Naive thymus-derived CD4-positive, alpha-beta T cell (primary cell): ENCODE data around the gene ATP6V0C. TPM values are rescaled to one million over a fixed set of nuclear protein-coding genes. Genes with fewer than 3 reads are reported as not detected.
A peak's percentile ranks its signal among the peaks of the same experiment; 100 is the strongest.

Experiments used
- ATAC-seq: fragments of 150-1000 bp; cut with Tn5 transposase; 2 replicates; pipeline ENCODE4 v1.10.0; 2021; ENCODE audit warnings: mild to moderate bottlenecking, moderate library complexity
- CTCF ChIA-PET: fragments of 350-600 bp; sonication (Branson Sonifier 250); formaldehyde crosslinking; loops from one replicate; lab custom pipeline; 2021; ENCODE audit warnings: antibody characterized with exemption; lab: Charles Lee
- POLR2A ChIA-PET: fragments of 350-600 bp; sonication (Branson Sonifier 250); formaldehyde crosslinking; loops from one replicate; lab custom pipeline; 2021; ENCODE audit warnings: antibody characterized with exemption, inconsistent platforms; lab: Charles Lee
- DNase-seq, 9 donors: peaks; one replicate each; pipeline versions ENCODE4 v3.0.0 to v3.0.0-alpha.2; 2020 to 2022; ENCODE audit warnings: mixed read lengths in 1 of 9
- H3K27ac ChIP-seq: one replicate; pipeline ENCODE4 v1.7.0; 2013; ENCODE audit warnings: mild to moderate bottlenecking, low read depth, low read length, moderate library complexity
- H3K27me3 ChIP-seq, 2 donors: one replicate each; pipeline ENCODE4 v1.7.0; 2013; ENCODE audit warnings: low read length in 2 of 2, mild to moderate bottlenecking in 2 of 2, moderate library complexity in 2 of 2; ENCODE audit not compliant: control insufficient read depth in 2 of 2, insufficient read depth in 2 of 2
- H3K36me3 ChIP-seq, 3 experiments: 1 replicate in 2 of 3; 2 replicates in 1 of 3; pipeline ENCODE4 v1.7.0; 2013; ENCODE audit warnings: low read length in 3 of 3, mild to moderate bottlenecking in 3 of 3, moderate library complexity in 1 of 3; ENCODE audit not compliant: insufficient read depth in 3 of 3, control insufficient read depth in 2 of 3
- H3K4me1 ChIP-seq, 2 donors: one replicate each; pipeline ENCODE4 v1.7.0; 2013; ENCODE audit warnings: low read length in 2 of 2, mild to moderate bottlenecking in 2 of 2, moderate library complexity in 1 of 2; ENCODE audit not compliant: control insufficient read depth in 2 of 2, insufficient read depth in 2 of 2
- H3K4me3 ChIP-seq: 2 replicates; pipeline ENCODE4 v1.7.0; 2013; ENCODE audit warnings: mild to moderate bottlenecking, low read length
- H3K9me3 ChIP-seq, 3 experiments: 1 replicate in 2 of 3; 2 replicates in 1 of 3; pipeline ENCODE4 v1.7.0; 2013; ENCODE audit warnings: low read length in 3 of 3; ENCODE audit not compliant: control insufficient read depth in 2 of 3
- H3K27ac Mint-ChIP-seq, 9 donors: one replicate each; pipeline ENCODE4 v1.8.0; 2020 to 2022; ENCODE audit warnings: mixed read lengths in 9 of 9, mild to moderate bottlenecking in 8 of 9, moderate library complexity in 5 of 9, inconsistent platforms in 2 of 9
- H3K27me3 Mint-ChIP-seq, 5 donors: one replicate each; pipeline ENCODE4 v1.8.0; 2021 to 2022; ENCODE audit warnings: mixed read lengths in 5 of 5, mild to moderate bottlenecking in 1 of 5
- H3K36me3 Mint-ChIP-seq, 5 donors: one replicate each; pipeline ENCODE4 v1.8.0; 2020 to 2022; ENCODE audit warnings: mixed read lengths in 5 of 5, mild to moderate bottlenecking in 3 of 5, inconsistent platforms in 1 of 5
- H3K4me1 Mint-ChIP-seq, 7 donors: one replicate each; pipeline ENCODE4 v1.8.0; 2020 to 2022; ENCODE audit warnings: mixed read lengths in 7 of 7, mild to moderate bottlenecking in 3 of 7, inconsistent platforms in 1 of 7
- H3K4me3 Mint-ChIP-seq, 10 donors: one replicate each; pipeline ENCODE4 v1.8.0; 2020 to 2022; ENCODE audit warnings: mild to moderate bottlenecking in 10 of 10, mixed read lengths in 10 of 10, moderate library complexity in 6 of 10, inconsistent platforms in 2 of 10
- H3K9me3 Mint-ChIP-seq, 11 donors: one replicate each; pipeline ENCODE4 v1.8.0; 2020 to 2022; ENCODE audit warnings: mixed read lengths in 11 of 11, mild to moderate bottlenecking in 4 of 11, inconsistent platforms in 1 of 11, moderate library complexity in 1 of 11
- intact Hi-C, 2 donors: fragments of 100-400 bp; cut with micrococcal nuclease; formaldehyde crosslinking; loops; one replicate each; pipeline ENCODE4 v1.15.1; 2023
- polyA plus RNA-seq, 2 donors: library from polyadenylated mRNA; unstranded; fragments of 300-500 nt; fragmentation: Illumina TruSeq; gene quantifications; one replicate each; pipeline ENCODE4 v1.2.3, GENCODE V29; 2021
- total RNA-seq, 6 experiments: library from RNA in 5 of 6; stranded (reverse) in 5 of 6; gene quantifications; 1 replicate in 5 of 6; 2 replicates in 1 of 6; pipeline ENCODE4 v1.2.3 and lab custom pipeline; 2021 to 2026

The ATP6V0C gene
- total and polyA plus RNA-seq, 7 experiments from 2014 or later = 76.5 to 303 (median 108) TPM

DNA sequence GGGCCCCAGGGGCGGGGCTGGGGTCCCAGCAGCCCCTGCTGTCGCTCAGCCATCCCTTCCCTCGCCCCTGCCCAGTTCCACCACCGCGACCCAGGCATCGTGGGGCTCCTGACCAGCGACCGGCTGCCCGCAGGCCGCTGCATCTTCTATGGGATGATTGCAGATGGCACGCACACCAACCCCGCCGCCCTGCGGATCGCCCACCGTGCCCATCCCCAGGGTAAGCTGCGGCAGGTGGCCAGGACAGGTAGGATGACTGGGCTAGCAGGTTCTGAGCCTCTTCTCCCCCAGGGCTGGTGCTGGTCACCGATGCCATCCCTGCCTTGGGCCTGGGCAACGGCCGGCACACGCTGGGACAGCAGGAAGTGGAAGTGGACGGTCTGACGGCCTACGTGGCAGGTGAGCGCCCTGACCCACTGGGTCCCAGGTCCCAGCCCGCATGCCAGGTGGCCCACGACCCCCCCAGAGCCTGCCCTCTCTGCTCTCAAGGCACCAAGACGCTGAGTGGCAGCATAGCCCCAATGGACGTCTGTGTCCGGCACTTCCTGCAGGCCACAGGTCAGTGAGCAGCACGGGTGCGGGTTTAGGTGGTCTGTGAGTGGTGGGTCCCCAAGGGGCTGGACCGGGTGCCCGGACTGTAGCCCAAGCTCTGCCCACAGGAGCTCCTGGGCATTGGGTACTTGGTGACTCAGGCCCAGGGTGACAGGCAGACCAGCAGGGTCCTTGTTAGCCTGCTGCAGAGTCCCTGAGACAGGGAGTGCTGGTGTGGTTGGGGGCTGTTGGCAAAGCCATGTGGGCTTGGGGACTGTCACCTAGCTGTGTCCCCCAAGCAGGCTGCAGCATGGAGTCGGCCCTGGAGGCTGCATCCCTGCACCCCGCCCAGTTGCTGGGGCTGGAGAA, 14.7 kb downstream of the ATP6V0C start:
- Histone ChIP-seq H3K4me1 (peaks cover 5 to 6% of the 10 kb centered on the region in 2 donors), H3K27ac (no peak overlapping the region), H3K27me3 (no peaks in the 10 kb centered on the region), H3K9me3 (no peaks in the 10 kb centered on the region), H3K36me3 (peaks cover 4 to 56% (median 8%) of the 10 kb centered on the region in 3 experiments), H3K4me3 (no peak overlapping the region)
- ChIA-PET CTCF (interaction anchor here (0.5 kb wide), 1 partner anchor 475 kb away, joined by 4 read pairs; no protein-coding TSS in a partner anchor), POLR2A (interaction anchor here (0.6 to 1.0 kb wide), 2 partner anchors 8 to 253 kb away, joined by 3 to 5 read pairs; partner anchors contain the start of gene AMDHD2)
- intact Hi-C loops = no loop called here
- Mint-ChIP-seq H3K36me3 (peaks cover 0 to 10% (median 4%) of the 10 kb centered on the region in 5 donors), H3K4me1 (peaks cover 0 to 32% (median 21%) of the 10 kb centered on the region in 7 donors), H3K27me3 (no peaks in the 10 kb centered on the region), H3K9me3 (peaks cover 0 to 2% (median 0%) of the 10 kb centered on the region in 11 donors), H3K27ac (no peak overlapping the region), H3K4me3 (no peak overlapping the region)
- ATAC-seq (no peak), DNase-seq (no peak)

DNA sequence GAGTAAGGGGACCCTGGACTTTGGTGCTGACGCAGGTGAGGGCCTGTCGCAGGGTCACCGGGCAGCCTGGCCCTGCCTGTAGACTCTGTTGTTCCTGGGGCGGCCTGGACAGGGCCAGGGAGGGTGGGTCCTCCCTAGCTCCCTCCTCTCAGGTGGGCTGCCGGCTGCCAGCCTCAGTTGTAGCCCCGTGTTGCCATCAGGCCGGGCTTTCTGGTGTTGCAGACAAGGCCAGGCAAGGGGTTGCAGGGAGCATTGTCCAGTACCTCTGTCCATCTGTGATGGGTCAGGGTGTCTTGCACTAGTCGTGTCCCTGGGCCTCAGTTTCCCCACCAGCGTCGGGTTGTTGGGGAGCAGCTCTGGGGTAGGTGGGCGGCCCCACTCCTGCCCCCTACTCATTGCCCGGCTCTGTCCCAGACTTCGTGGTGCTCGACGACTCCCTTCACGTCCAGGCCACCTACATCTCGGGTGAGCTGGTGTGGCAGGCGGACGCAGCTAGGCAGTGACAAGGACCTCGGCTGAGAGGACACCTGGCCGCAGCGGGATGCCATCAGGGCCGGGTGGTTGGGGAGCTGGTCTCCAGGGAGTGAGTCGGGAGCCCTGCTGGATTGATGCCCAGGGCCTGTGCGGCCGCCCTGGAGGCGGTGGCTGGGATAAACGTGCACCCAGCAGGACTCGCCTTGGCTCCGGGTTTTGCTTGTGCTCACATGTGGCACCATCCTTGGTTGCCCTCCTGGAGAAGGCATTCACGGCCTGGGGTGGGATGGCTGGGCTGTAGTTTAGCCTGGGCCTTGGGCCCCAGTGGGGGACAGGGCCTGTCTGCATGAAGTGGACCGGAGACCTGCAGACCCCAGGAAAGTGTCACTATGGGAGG, 15.5 kb downstream of the ATP6V0C start:
- intact Hi-C loops = no loop called here
- Mint-ChIP-seq H3K4me3 (peak overlapping the region in 1 of 10 donors; percentile 96), H3K27me3 (no peaks in the 10 kb centered on the region), H3K4me1 (peaks cover 0 to 30% (median 21%) of the 10 kb centered on the region in 7 donors), H3K9me3 (peaks cover 0 to 2% (median 0%) of the 10 kb centered on the region in 11 donors), H3K36me3 (peaks cover 0 to 8% (median 3%) of the 10 kb centered on the region in 5 donors), H3K27ac (peak overlapping the region in 4 of 9 donors; percentile 38 to 86 (median 60))
- ChIA-PET CTCF (no interaction called here), POLR2A (interaction anchor here (0.6 to 3.7 kb wide), 3 partner anchors 9 to 254 kb away, joined by 3 to 89 read pairs (median 5); partner anchors contain the start of gene AMDHD2)
- Histone ChIP-seq H3K4me3 (no peak overlapping the region), H3K27ac (no peak overlapping the region), H3K36me3 (peaks cover 0 to 47% (median 4%) of the 10 kb centered on the region in 3 experiments), H3K4me1 (peaks cover 5 to 6% of the 10 kb centered on the region in 2 donors), H3K9me3 (no peaks in the 10 kb centered on the region), H3K27me3 (no peaks in the 10 kb centered on the region)
- ATAC-seq (no peak), DNase-seq (peak in 1 of 9 donors; percentile 17)

DNA sequence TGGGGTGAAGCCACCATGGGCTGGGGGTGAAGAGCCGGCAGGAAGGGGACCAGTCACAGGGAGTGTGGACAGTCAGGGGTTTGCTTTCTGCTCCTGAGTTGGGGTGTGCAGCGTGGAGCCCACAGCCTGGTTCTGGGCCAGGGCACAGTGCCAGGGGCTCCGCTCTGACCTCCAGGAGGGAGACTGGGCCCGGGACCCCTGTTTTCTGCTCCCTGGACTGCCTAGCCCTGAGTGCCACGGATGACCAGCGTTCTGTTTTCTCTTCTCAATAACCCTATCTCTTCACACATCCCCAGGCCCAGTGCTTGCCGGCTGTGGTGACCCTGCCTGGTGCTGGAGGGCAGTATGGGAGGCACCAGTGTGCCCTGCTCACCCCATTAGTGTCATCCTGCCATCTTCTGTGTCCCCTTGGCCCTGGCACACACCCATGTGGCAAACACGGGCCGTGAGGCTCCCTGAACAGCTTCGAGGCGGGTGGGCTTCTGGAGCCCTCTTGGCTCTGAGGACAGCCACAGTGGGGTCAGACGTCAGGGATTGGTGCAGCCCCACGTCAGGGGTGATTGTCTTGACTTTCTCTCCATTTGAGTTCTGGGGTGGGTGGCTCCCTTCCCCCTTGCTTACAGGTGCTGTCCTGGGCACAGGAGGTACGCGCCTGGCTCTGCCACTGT, 16.3 kb downstream of the ATP6V0C start:
- intact Hi-C loops = loop anchor here (5.0 to 10.0 kb wide), 4 partner anchors 308 to 755 kb away; partner anchors contain the start of genes E4F1 (in 1 of the 2), HCFC1R1 (in 1 of the 2), THOC6 (in 1 of the 2) and TNFRSF12A (in 1 of the 2)
- peaks cover 0 to 39% (median 0%) of the 10 kb centered on the region in 3 experiments for H3K36me3 ChIP-seq
- Mint-ChIP-seq H3K36me3 (peaks cover 0 to 7% (median 0%) of the 10 kb centered on the region in 5 donors), H3K9me3 (peaks cover 0 to 2% (median 0%) of the 10 kb centered on the region in 11 donors), H3K27ac (peak overlapping the region in 7 of 9 donors; percentile 62 to 86 (median 68)), H3K4me3 (peak overlapping the region in 4 of 10 donors; percentile 27 to 96 (median 49)), H3K4me1 (peaks cover 0 to 27% (median 19%) of the 10 kb centered on the region in 7 donors), H3K27me3 (no peaks in the 10 kb centered on the region)
- no peaks in the 10 kb centered on the region for H3K27me3 ChIP-seq
- H3K9me3 ChIP-seq = no peaks in the 10 kb centered on the region
- POLR2A ChIA-PET = interaction anchor here (3.7 to 6.0 kb wide), 2 partner anchors 10 to 16 kb away, joined by 83 to 89 read pairs; partner anchors contain the start of genes AMDHD2 and ATP6V0C
- peaks cover 5 to 6% of the 10 kb centered on the region in 2 donors for H3K4me1 ChIP-seq
- no peak overlapping the region for H3K4me3 ChIP-seq
- CTCF ChIA-PET = interaction anchor here (1.0 kb wide), 1 partner anchor 9 kb away, joined by 3 read pairs; no protein-coding TSS in a partner anchor
- no peak for DNase-seq
- ATAC-seq = no peak
- H3K27ac ChIP-seq = no peak overlapping the region

DNA sequence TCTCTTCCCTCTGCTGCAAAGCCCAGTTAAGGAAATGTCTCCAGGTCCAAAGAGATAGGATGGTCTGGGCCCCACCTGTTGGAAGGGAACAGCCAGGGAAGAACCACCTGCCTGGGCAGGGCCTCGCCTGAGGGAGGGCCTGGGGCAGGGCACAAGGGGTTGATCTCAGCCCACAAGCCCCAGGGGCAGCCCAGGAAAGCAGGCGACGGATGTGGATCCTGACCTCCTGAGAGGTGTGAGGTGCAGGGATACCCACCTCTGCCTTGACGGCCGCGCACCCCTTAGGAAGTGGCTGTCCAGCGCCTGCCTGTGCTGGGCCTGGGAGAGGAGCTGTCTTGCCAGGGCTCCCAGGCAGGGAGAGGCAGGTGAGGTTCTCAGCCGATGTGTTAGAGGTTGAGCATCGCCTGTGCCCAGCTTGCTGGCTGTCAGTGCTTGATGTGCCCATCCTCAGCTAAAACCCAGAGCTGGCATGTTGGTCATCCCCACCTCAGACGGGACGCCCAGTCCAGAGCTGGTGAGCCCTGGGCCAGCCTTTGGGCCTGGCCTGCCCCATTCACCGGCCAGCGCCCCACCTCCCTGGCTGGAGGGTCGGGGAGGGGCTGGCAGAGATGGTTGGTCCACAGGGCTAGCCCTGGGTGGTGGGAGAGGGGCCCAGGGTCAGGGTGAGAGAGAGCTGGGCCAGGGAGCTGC, 17.0 kb downstream of the ATP6V0C start:
- ChIA-PET CTCF (interaction anchor here (0.7 to 1.0 kb wide), 2 partner anchors 10 to 34 kb away, joined by 3 read pairs; no protein-coding TSS in a partner anchor), POLR2A (interaction anchor here (0.6 to 6.0 kb wide), 4 partner anchors 8 to 567 kb away, joined by 3 to 89 read pairs (median 46); partner anchors contain the start of genes AMDHD2 and ATP6V0C)
- ATAC-seq (no peak), DNase-seq (peak in 1 of 9 donors; percentile 15)
- Mint-ChIP-seq H3K9me3 (peaks cover 0 to 2% (median 0%) of the 10 kb centered on the region in 11 donors), H3K36me3 (peaks cover 0 to 5% (median 0%) of the 10 kb centered on the region in 5 donors), H3K4me3 (peak overlapping the region; percentile 84 to 100 (median 96)), H3K27ac (peak overlapping the region; percentile 96 to 100 (median 98)), H3K27me3 (no peaks in the 10 kb centered on the region), H3K4me1 (peaks cover 0 to 27% (median 19%) of the 10 kb centered on the region in 7 donors)
- H3K36me3 ChIP-seq = peaks cover 0 to 39% (median 0%) of the 10 kb centered on the region in 3 experiments
- H3K27me3 ChIP-seq = no peaks in the 10 kb centered on the region
- peaks cover 5 to 6% of the 10 kb centered on the region in 2 donors for H3K4me1 ChIP-seq
- intact Hi-C loops = loop anchor here (5.0 to 10.0 kb wide), 4 partner anchors 308 to 754 kb away; partner anchors contain the start of genes E4F1 (in 1 of the 2), HCFC1R1 (in 1 of the 2), THOC6 (in 1 of the 2) and TNFRSF12A (in 1 of the 2)
- no peaks in the 10 kb centered on the region for H3K9me3 ChIP-seq
- no peak overlapping the region for H3K4me3 ChIP-seq
- peak overlapping the region; percentile 93 for H3K27ac ChIP-seq

DNA sequence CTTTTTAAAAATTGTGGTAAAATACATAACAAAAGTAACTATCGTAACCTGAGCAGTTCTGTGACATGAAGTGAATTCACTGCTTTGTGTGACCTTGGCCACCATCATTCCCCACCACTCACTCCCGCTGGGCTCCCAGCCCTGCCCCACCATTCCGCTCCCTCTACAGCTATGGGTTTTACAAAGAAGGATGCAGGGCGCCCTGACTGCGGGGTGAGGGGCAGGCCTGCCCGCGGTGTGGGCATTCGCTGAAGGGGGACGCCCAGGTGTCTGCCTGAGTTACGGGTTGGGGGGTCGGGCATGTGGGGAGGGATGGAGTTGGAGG, 17.6 kb downstream of the ATP6V0C start, which contains the start of gene CEMP1:
TSS of gene CEMP1 (minus strand) at position 38 of the 325 bp plus-strand sequence. CDS start 335 bp downstream, outside the sequence.
- Histone ChIP-seq H3K27me3 (no peaks in the 10 kb centered on the region), H3K4me3 (peak within 1 kb of the TSS; percentile 71), H3K9me3 (no peaks in the 10 kb centered on the region), H3K4me1 (peaks cover 5 to 6% of the 10 kb centered on the region in 2 donors), H3K27ac (peak within 1 kb of the TSS; percentile 93), H3K36me3 (peaks cover 0 to 33% (median 0%) of the 10 kb centered on the region in 3 experiments)
- DNase-seq (peak in 1 of 9 donors; percentile 52), ATAC-seq (no peak)
- Mint-ChIP-seq H3K27ac (peak within 1 kb of the TSS; percentile 96 to 100 (median 98)), H3K4me1 (peaks cover 0 to 28% (median 18%) of the 10 kb centered on the region in 7 donors), H3K27me3 (no peaks in the 10 kb centered on the region), H3K9me3 (peaks cover 0 to 2% (median 0%) of the 10 kb centered on the region in 11 donors), H3K4me3 (peak within 1 kb of the TSS; percentile 84 to 100 (median 96)), H3K36me3 (peaks cover 0 to 3% (median 0%) of the 10 kb centered on the region in 5 donors)
- CTCF ChIA-PET = interaction anchor here (0.7 to 1.0 kb wide), 2 partner anchors 11 to 35 kb away, joined by 3 read pairs; no protein-coding TSS in a partner anchor
- intact Hi-C loops = loop anchor here (5.0 to 10.0 kb wide), 4 partner anchors 309 to 753 kb away; partner anchors contain the start of genes E4F1 (in 1 of the 2), HCFC1R1 (in 1 of the 2), THOC6 (in 1 of the 2) and TNFRSF12A (in 1 of the 2)
- POLR2A ChIA-PET = interaction anchor here (0.6 to 6.0 kb wide), 5 partner anchors 8 to 568 kb away, joined by 3 to 89 read pairs (median 10); partner anchors contain the start of genes AMDHD2 and ATP6V0C
